ENCODE results near the gene ISCA1.

The ISCA1 gene

DNA sequence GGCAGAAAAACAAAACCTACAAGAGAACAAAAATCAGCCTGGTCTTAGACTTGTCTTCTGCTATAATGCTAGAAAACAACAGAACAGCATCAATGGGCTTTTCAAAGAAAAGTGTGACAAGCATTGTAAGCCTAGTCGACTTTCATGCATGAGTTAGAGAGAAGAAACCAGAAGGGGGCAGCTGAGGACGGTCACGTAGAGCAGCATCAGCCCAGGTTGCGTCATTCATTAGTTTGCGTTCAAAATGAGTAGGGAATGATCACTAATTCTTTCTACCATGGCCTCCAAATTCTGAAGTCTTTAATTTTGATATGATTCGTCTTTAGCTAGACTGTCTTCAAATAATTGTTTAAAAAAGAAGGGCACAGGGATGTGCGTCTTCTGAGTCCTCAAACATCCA is 4.7 kb upstream of the ISCA1 start:
- DNase-seq (ENCODE audit: low spot score) = no peak
- in situ Hi-C loops (cut with MboI; ENCODE audit: low sequenced_read_pairs, unreplicated experiment) = no loop called here

GRCh38 chr9:86286278-86286677 is 3.9 kb upstream of the ISCA1 start:
- no peak for DNase-seq (ENCODE audit: low spot score)
- TF ChIP-seq CTCF (IDR thresholded peaks at IDR 0.05; ENCODE audit: borderline replicate concordance, control extremely low read depth, extremely low read depth, insufficient read depth, missing control alignments) = no peak
- in situ Hi-C loops (cut with MboI; ENCODE audit: low sequenced_read_pairs, unreplicated experiment) = no loop called here

More for the DNA sequence above, 4.7 kb upstream of the ISCA1 start:
- TF ChIP-seq CTCF (IDR thresholded peaks at IDR 0.05; ENCODE audit: borderline replicate concordance, control extremely low read depth, extremely low read depth, insufficient read depth, missing control alignments) = peak; percentile 29

DNA sequence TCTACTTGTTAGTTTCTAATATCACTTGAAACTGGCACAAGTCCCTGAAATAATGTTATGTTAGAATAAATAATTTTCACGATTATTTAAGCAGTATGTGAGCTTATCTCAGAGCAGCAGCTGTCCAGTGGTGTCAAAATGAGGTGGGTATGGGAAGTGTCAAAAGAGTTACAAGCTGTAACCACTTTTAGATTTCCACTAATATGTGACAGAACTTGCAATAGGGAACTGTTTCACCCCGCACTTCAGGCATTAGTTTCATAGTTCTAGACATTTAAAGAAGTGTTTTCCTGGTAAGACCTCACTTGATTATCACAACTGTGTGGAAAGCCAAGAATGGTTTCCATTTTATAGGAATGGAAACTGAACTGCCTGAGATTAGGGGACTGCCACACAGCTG is 2.9 kb upstream of the ISCA1 start:
- no peak for DNase-seq (ENCODE audit: low spot score)
- in situ Hi-C loops (cut with MboI; ENCODE audit: low sequenced_read_pairs, unreplicated experiment) = no loop called here

GRCh38 chr9:86282979-86283535 is 719 bp upstream of the ISCA1 start:
- TF ChIP-seq CTCF (IDR thresholded peaks at IDR 0.05; ENCODE audit: borderline replicate concordance, control extremely low read depth, extremely low read depth, insufficient read depth, missing control alignments) = no peak
- in situ Hi-C loops (cut with MboI; ENCODE audit: low sequenced_read_pairs, unreplicated experiment) = no loop called here
- DNase-seq (ENCODE audit: low spot score) = no peak

More for the DNA sequence above, 2.9 kb upstream of the ISCA1 start:
- TF ChIP-seq CTCF (IDR thresholded peaks at IDR 0.05; ENCODE audit: borderline replicate concordance, control extremely low read depth, extremely low read depth, insufficient read depth, missing control alignments) = no peak

DNA sequence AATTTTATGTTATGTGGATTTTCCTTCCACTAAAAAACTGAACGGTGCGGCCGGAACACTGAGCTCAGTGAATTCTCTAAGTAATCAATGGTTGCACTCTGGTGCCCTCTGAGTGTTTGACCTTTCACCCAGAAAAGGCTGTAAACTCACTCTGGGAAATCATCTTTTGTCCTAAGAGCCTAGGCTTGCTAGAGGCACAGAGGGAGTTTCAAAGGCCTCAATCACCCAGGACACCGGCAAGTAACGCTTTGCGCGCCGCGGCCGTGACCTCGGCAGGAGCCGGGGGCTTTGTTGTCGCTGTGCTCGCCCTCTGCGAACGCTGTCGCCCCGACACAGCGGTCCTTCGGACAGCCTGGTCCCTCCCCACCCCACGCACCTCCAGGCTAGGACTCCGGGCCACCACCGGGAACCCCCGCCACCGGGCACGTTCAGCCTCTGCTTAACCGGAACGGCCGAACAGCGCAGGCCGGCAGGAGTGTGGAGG is 703 bp downstream of the ISCA1 start:
- no peak for TF ChIP-seq CTCF (IDR thresholded peaks at IDR 0.05; ENCODE audit: borderline replicate concordance, control extremely low read depth, extremely low read depth, insufficient read depth, missing control alignments)
- DNase-seq (ENCODE audit: low spot score) = no peak
- in situ Hi-C loops (cut with MboI; ENCODE audit: low sequenced_read_pairs, unreplicated experiment) = no loop called here

DNA sequence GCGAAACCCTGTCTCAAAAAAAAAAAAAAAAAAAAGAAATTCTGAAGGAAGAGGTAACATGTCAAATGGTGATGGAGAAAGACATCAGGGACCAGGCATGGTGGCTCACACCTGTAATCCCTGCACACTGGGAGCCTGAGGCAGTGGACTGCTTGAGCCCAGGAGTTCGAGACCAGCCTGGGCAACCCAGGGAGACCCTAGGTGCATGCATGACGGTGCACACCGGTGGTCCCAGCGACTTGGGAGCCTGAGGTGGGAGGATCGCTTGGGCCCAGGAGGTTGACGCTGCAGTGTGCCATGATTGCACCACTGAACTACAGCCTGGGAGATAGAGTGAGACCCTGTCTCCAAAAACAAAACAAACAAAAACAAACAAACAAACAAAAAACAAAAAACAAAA is 1.8 kb downstream of the ISCA1 start:
- no peak for TF ChIP-seq CTCF (IDR thresholded peaks at IDR 0.05; ENCODE audit: borderline replicate concordance, control extremely low read depth, extremely low read depth, insufficient read depth, missing control alignments)
- no peak for DNase-seq (ENCODE audit: low spot score)
- in situ Hi-C loops (cut with MboI; ENCODE audit: low sequenced_read_pairs, unreplicated experiment) = no loop called here
